ENCODE measurements around the gene PDS5B. TPM values are rescaled to one million over a fixed set of nuclear protein-coding genes. Genes with fewer than 3 reads are reported as not detected.

PDS5B gene
- total RNA-seq, 6 experiments from 2014 or later, result 11.9 to 14.2 (median 12.5) TPM

- no peak overlapping the region for H3K4me3 ChIP-seq
- H3K36me3 ChIP-seq, result peaks cover 0 to 7% (median 4%) of the 10 kb centered on the region in 4 donors
- H3K27me3 ChIP-seq, result no peaks in the 10 kb centered on the region
- H3K4me1 ChIP-seq, result no peaks in the 10 kb centered on the region
- intact Hi-C loops (cut with DNase I), result no loop called here
- H3K27ac ChIP-seq, result no peak overlapping the region
- ATAC-seq, result no peak
- 98% methylated on average over 3 of the region's 3 CpGs for WGBS (ENCODE audit: insufficient coverage, low coverage, low lambda C conversion rate, missing lambda C conversion rate)
- no peaks in the 10 kb centered on the region for H3K9me3 ChIP-seq
- TF ChIP-seq CTCF (IDR thresholded peaks at IDR 0.05) (no peak), POLR2A (IDR thresholded peaks at IDR 0.05) (no peak)
- no peak for DNase-seq
Measured at GRCh38 chr13:32746474-32746873, 160.2 kb downstream of the PDS5B start.

- no peak for ATAC-seq
- no peak for DNase-seq
- intact Hi-C loops (cut with DNase I), result no loop called here
- H3K9me3 ChIP-seq, result no peaks in the 10 kb centered on the region
- TF ChIP-seq POLR2A (IDR thresholded peaks at IDR 0.05), result no peak
- TF ChIP-seq CTCF (IDR thresholded peaks at IDR 0.05), result no peak
- H3K27me3 ChIP-seq, result no peaks in the 10 kb centered on the region
- peaks cover 0 to 10% (median 0%) of the 10 kb centered on the region in 4 donors for H3K4me1 ChIP-seq
- WGBS (ENCODE audit: insufficient coverage, low coverage, low lambda C conversion rate, missing lambda C conversion rate), result 89% methylated on average over 2 of the region's 2 CpGs
- no peak overlapping the region for H3K27ac ChIP-seq
- H3K4me3 ChIP-seq, result no peak overlapping the region
- H3K36me3 ChIP-seq, result peaks cover 0 to 7% (median 4%) of the 10 kb centered on the region in 4 donors
Measured at GRCh38 chr13:32748305-32748704, 162.1 kb downstream of the PDS5B start.

- ATAC-seq (no peak), DNase-seq (no peak)
- Histone ChIP-seq H3K9me3 (no peaks in the 10 kb centered on the region), H3K27ac (no peak overlapping the region), H3K4me3 (no peak overlapping the region), H3K36me3 (peaks cover 0 to 1% (median 0%) of the 10 kb centered on the region in 4 donors), H3K4me1 (peaks cover 0 to 23% (median 0%) of the 10 kb centered on the region in 4 donors), H3K27me3 (no peaks in the 10 kb centered on the region)
- 80% methylated on average over 4 of the region's 4 CpGs for WGBS (ENCODE audit: insufficient coverage, low coverage, low lambda C conversion rate, missing lambda C conversion rate)
- intact Hi-C loops (cut with DNase I), result no loop called here
- TF ChIP-seq CTCF (IDR thresholded peaks at IDR 0.05) (no peak), POLR2A (IDR thresholded peaks at IDR 0.05) (no peak)
Measured at GRCh38 chr13:32751340-32751739, 165.1 kb downstream of the PDS5B start.

- peak in 2 of 4 donors; percentile 14 to 20 for ATAC-seq
- TF ChIP-seq POLR2A (IDR thresholded peaks at IDR 0.05), result no peak
- no peak for TF ChIP-seq CTCF (IDR thresholded peaks at IDR 0.05)
- H3K27me3 ChIP-seq, result no peaks in the 10 kb centered on the region
- WGBS (ENCODE audit: insufficient coverage, low coverage, low lambda C conversion rate, missing lambda C conversion rate), result 77% methylated on average over 4 of the region's 4 CpGs
- intact Hi-C loops (cut with DNase I), result no loop called here
- no peak overlapping the region for H3K4me3 ChIP-seq
- DNase-seq, result no peak
- H3K4me1 ChIP-seq, result peaks cover 0 to 23% (median 0%) of the 10 kb centered on the region in 4 donors
- peak overlapping the region in 2 of 3 donors; percentile 12 to 49 for H3K27ac ChIP-seq
- H3K9me3 ChIP-seq, result no peaks in the 10 kb centered on the region
- H3K36me3 ChIP-seq, result no peaks in the 10 kb centered on the region
Measured at GRCh38 chr13:32752311-32752710, 166.1 kb downstream of the PDS5B start.
